HG03045 (cell line): ENCODE results near the gene SLC6A20.

Experiments
- ATAC-seq: cut with Tn5 transposase; IDR thresholded peaks from one replicate; pipeline ENCODE4 v1.9.1; 2021; ENCODE audit warnings: mild to moderate bottlenecking, moderate library complexity; ENCODE audit not compliant: unreplicated experiment

The SLC6A20 gene

GRCh38 chr3:45803252-45803935 lies 7.1 kb upstream of the SLC6A20 start:
- ATAC-seq, result no peak

GRCh38 chr3:45802146-45802545 lies 5.8 kb upstream of the SLC6A20 start:
- ATAC-seq, result no peak

DNA sequence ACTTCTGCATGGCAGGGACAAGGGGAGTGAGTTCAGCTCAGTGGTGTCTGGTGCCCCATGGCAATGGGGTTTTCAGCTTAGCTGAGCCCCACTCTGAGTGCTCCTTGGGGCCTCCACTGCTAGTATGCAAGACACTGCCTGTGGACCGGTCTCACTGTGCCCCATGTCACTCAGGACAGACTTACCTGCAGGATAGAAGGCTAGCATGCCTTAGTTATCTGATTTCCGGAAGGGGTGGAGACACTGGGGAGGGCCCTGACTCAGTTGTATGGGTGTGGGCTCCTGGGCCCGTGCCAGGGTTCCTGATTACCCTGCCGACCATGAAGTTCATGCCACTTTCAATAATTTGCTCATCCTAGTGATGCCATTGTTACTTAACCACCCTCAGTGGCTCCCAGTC lies 4.3 kb upstream of the SLC6A20 start:
- no peak for ATAC-seq

- ATAC-seq, result no peak
Measured at GRCh38 chr3:45799586-45799985, 3.2 kb upstream of the SLC6A20 start.

- ATAC-seq, result no peak
Measured at GRCh38 chr3:45798034-45798433, 1.7 kb upstream of the SLC6A20 start.

GRCh38 chr3:45796902-45797637 lies 734 bp upstream of the SLC6A20 start:
- ATAC-seq, result no peak

DNA sequence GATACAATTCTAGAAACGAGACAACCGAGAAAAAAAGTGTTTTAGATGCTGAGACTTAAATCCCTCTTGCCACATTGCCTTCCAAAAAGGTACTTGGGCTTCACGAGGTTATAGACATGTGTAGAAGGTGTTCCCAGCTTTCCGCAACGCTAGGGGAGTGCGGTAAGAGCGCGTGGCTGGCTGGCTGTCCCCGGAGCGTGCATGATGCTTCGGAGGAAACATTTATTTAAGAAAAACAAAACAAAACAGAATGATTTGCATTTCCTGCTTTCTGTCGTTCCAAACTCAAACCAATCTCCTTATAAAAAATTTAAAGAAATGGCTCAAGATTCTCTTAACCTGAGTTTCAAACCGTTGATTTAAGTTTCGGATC lies 841 bp downstream of the SLC6A20 start:
- no peak for ATAC-seq

DNA sequence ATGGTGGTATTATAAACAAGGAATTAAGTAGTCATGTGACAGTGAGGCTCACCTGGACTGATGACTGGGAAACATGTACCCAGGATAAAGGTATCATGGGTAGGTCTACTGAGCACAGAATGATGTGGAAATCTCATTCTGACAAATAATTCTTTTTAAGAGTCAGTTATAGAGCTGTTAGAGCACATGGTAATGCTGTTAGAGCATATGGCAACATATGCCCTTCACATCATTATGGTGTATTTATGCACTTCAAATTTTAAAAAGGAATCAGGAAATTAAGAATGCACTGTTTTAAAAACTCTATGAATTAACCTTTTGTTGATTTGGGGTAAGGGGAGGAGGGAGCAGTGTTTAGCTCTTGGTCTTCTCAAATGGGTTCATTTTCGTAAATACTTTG lies 1.7 kb downstream of the SLC6A20 start:
- no peak for ATAC-seq

DNA sequence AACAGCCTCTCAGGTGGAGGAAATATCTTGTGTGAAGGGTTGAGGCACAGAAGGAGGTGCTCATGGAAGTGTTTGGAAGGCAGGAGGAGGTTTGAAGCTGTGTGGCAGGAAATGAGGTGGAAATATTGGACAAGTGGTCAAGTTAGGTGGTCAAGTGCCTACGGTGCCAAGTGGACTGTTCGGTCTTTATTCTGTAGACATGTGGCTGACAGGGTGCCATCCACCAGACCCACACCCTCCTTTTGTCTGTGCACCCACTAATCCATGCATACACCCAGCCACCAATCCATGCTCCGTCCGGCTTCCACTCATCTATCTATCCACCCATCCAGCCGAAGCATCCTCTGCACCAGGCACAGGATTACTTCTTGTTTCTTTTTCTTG lies 2.2 kb downstream of the SLC6A20 start:
- no peak for ATAC-seq

GRCh38 chr3:45793482-45794176 lies 2.7 kb downstream of the SLC6A20 start:
- no peak for ATAC-seq

DNA sequence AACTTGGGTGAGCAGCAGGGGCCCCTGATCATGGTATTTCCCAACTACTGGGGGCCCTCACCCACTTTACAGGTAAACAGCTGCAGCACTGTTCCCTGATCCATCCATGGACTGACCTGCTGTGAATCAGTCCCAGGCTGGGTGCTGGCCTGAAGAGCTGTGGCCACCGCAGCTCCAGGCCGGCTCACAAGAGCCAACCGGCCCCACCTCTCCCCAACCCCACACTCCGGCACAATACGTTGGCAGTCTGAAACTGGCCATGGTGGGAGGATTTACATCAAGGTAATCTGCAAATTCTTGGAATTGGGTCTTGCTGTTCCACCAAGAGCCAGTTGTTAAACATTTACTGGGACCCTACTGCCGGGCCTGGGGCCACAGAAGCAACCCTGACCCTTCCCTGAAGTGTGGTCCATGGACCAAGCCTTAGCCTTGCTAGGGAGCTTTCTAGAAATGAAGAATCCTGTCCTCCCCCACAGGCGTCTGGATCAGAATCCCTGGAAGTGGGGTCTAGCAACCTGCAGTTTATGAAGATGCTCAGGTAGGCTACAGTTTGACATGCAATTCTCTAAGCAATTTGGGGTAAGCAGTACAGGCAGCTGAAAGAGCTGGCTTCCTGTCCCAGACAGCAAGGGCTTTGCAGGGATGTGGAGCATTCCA lies 3.7 kb downstream of the SLC6A20 start:
- no peak for ATAC-seq

GRCh38 chr3:45792036-45792435 lies 4.3 kb downstream of the SLC6A20 start:
- no peak for ATAC-seq

- ATAC-seq, result no peak
Measured at GRCh38 chr3:45790596-45790995, 5.7 kb downstream of the SLC6A20 start.

- ATAC-seq, result no peak
Measured at GRCh38 chr3:45789235-45789812, 7.0 kb downstream of the SLC6A20 start.

GRCh38 chr3:45787551-45787950 lies 8.8 kb downstream of the SLC6A20 start:
- ATAC-seq, result no peak

DNA sequence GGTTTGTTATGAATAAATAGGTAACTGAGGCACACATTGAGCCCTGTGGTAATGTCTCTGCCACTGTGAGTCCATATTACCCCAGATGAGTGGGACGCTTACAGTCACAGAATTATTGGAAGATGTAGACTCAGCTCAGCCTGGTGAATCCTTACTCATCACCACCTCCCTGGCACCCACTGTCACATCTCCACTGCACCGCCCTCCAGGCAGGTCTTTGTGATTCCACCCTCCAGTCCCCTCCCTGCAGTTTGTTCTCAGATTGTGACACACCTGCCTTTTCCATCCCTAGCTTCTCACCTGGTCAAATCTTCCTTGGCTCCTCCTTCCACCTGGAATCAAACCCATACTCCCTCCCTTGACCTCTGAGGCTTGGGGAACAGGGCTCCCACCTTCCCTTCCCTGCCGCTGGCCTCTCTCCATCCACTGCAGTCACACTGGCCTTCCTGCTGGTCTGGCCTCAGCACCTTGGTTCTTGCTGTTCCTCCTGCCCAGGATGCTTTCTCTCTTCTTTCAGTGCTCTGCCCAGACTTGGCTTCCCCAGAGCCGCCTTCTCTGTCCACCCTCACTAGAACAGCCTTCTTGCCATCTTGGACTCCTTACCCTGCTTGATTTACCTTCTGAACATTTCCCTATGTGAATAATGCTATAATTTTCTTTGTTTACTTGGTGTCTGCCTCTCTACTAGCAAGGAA lies 9.4 kb downstream of the SLC6A20 start:
- no peak for ATAC-seq

GRCh38 chr3:45785605-45786150 lies 10.7 kb downstream of the SLC6A20 start:
- no peak for ATAC-seq

DNA sequence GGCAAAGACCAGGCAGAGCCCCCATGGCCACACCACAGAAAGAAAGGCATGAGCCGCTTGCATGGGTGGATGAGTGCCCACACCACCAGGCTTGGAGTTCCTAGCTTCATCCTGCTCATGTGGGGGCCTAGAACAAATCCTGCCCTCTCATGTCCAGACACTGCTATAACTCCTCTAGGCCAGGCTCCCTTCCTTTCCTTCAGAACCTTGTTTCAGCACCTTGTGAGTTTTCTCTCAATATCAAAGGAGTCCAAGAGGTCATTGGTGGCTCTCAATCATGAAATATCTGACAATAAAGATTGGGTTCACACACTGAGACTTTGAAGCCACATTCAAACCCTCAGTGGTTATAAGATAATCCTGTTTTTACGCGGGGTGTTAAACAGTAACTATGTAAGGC lies 12.7 kb downstream of the SLC6A20 start:
- ATAC-seq, result no peak

- no peak for ATAC-seq
Measured at GRCh38 chr3:45782381-45782780, 14.0 kb downstream of the SLC6A20 start.

GRCh38 chr3:45781841-45782240 lies 14.5 kb downstream of the SLC6A20 start:
- no peak for ATAC-seq
